Endometrial microvascular endothelial cells (primary cell): ENCODE data around the gene TOMM40. TPM values are rescaled to one million over a fixed set of nuclear protein-coding genes. Genes with fewer than 3 reads are reported as not detected.

Experiments used
- total RNA-seq: library from RNA; depleted of rRNA; stranded (reverse); fragments of >200 nt; gene quantifications from one replicate; pipeline ENCODE4 v1.2.3, GENCODE V29; 2015; ENCODE audit errors: inconsistent ontology term

The TOMM40 gene
- total RNA-seq, 1 donor from 2014 or later = 142 TPM

Other genes with a start within 250 kb of the TOMM40 start
- gene PVR, start 247.3 kb upstream of the TOMM40 start, total RNA-seq = 342 TPM
- gene CEACAM19, start 219.8 kb upstream of the TOMM40 start, total RNA-seq = 2.9 TPM
- gene CEACAM16, start 192.1 kb upstream of the TOMM40 start, total RNA-seq = not detected
- gene BCL3, start 142.5 kb upstream of the TOMM40 start, total RNA-seq = 18.2 TPM
- 0.28 TPM for gene CBLC, start 113.4 kb upstream of the TOMM40 start, total RNA-seq
- 35.5 TPM for gene BCAM, start 82.2 kb upstream of the TOMM40 start, total RNA-seq
- gene NECTIN2, start 45.0 kb upstream of the TOMM40 start, total RNA-seq = 307 TPM
- gene APOE, start 14.5 kb downstream of the TOMM40 start, total RNA-seq = 0.09 TPM
- not detected for gene APOC1, start 23.4 kb downstream of the TOMM40 start, total RNA-seq
- not detected for gene APOC4, start 51.0 kb downstream of the TOMM40 start, total RNA-seq
- not detected for gene APOC2, start 54.8 kb downstream of the TOMM40 start, total RNA-seq
- gene CLPTM1, start 64.1 kb downstream of the TOMM40 start, total RNA-seq = 80.3 TPM
- gene RELB, start 110.2 kb downstream of the TOMM40 start, total RNA-seq = 18.9 TPM
- gene CLASRP, start 147.8 kb downstream of the TOMM40 start, total RNA-seq = 28.2 TPM
- 0.74 TPM for gene ZNF296, start 185.2 kb downstream of the TOMM40 start, total RNA-seq
- gene GEMIN7, start 188.0 kb downstream of the TOMM40 start, total RNA-seq = 61.5 TPM
- 28.2 TPM for gene PPP1R37, start 201.9 kb downstream of the TOMM40 start, total RNA-seq